ENCODE results near the gene SCAF11. TPM values are rescaled to one million over a fixed set of nuclear protein-coding genes. Genes with fewer than 3 reads are reported as not detected.

SCAF11 gene
- total and polyA plus RNA-seq, 10 of the 15 experiments (the other 5 are each of a cell fraction or from before 2014, with no cell fraction given), result 42.0 to 153 (median 100) TPM

- Histone ChIP-seq H3K27ac (ENCODE audit: control insufficient read depth, insufficient read depth) (no peak overlapping the region), H3K4me2 (ENCODE audit: control insufficient read depth, insufficient read depth) (no peak overlapping the region), H3K36me3 (ENCODE audit: control insufficient read depth in 2 of 2, insufficient read depth in 2 of 2, low read length in 1 of 2) (peaks cover 1 to 21% of the 10 kb centered on the region in 2 experiments), H3K4me1 (ENCODE audit: control insufficient read depth, insufficient read depth, low read length) (no peaks in the 10 kb centered on the region), H3K9me3 (replicated peaks; ENCODE audit: control insufficient read depth, insufficient read depth, low read length) (no peaks in the 10 kb centered on the region), H3K27me3 (replicated peaks in 1 of 2; ENCODE audit: control insufficient read depth in 2 of 2, insufficient read depth in 2 of 2, low read length in 1 of 2) (no peaks in the 10 kb centered on the region), H3K4me3 (no peak overlapping the region), H2AFZ (ENCODE audit: control insufficient read depth, low read depth, low read length) (no peak overlapping the region), H3K79me2 (ENCODE audit: control insufficient read depth, insufficient read depth, low read length) (no peaks in the 10 kb centered on the region), H3K9ac (ENCODE audit: control insufficient read depth, insufficient read depth, low read length) (no peak overlapping the region), H4K20me1 (ENCODE audit: control insufficient read depth, insufficient read depth) (no peaks in the 10 kb centered on the region)
- POLR2A ChIA-PET, result no interaction called here
- RAD21 ChIA-PET (ENCODE audit: unreplicated experiment), result no interaction called here
- intact Hi-C loops (cut with micrococcal nuclease; ENCODE audit: unreplicated experiment) (no loop called here), in situ Hi-C loops (cut with MboI) (no loop called here)
- CTCF ChIA-PET, result interaction anchor here (1.3 to 1.7 kb wide), 3 partner anchors 11 to 386 kb away, joined by 3 to 6 read pairs (median 4); no protein-coding TSS in a partner anchor
- ATAC-seq, result no peak
- TF ChIP-seq LARP7 (IDR thresholded peaks at IDR 0.05), result no peak
- no peak for TF ChIP-seq CBX3 (IDR thresholded peaks at IDR 0.05; ENCODE audit: borderline replicate concordance, low read depth)
- no peak for TF ChIP-seq HDAC2 (IDR thresholded peaks at IDR 0.05)
- no peak for TF ChIP-seq FOXK2 (IDR thresholded peaks at IDR 0.05)
- no peak for TF ChIP-seq EGR1 (IDR thresholded peaks at IDR 0.05; ENCODE audit: borderline replicate concordance in 1 of 2, low read depth in 2 of 2, low read length in 2 of 2)
- TF ChIP-seq MAX (IDR thresholded peaks at IDR 0.05; ENCODE audit: low read depth, low read length), result no peak
- no peak for TF ChIP-seq EED (IDR thresholded peaks at IDR 0.05; ENCODE audit: low read depth)
- TF ChIP-seq ZNF274 (IDR thresholded peaks at IDR 0.05; ENCODE audit: insufficient read depth, insufficient read length), result no peak
- no peak for TF ChIP-seq SP1 (IDR thresholded peaks at IDR 0.05; ENCODE audit: low read depth, low read length)
- TF ChIP-seq E2F4 (IDR thresholded peaks at IDR 0.05; ENCODE audit: low read depth, low read length), result no peak
- no peak for TF ChIP-seq ZZZ3 (IDR thresholded peaks at IDR 0.05; ENCODE audit: control insufficient read depth, insufficient read length, low read depth)
- no peak for TF ChIP-seq BCLAF1 (IDR thresholded peaks at IDR 0.05)
- no peak for TF ChIP-seq IKZF2 (IDR thresholded peaks at IDR 0.05)
- no peak for TF ChIP-seq KAT2A (conservative IDR thresholded peaks at IDR 0.05; ENCODE audit: control insufficient read depth, low read depth, low read length)
- no peak for TF ChIP-seq CHD1 (IDR thresholded peaks at IDR 0.05; ENCODE audit: low read depth, low read length)
- TF ChIP-seq NRF1 (conservative IDR thresholded peaks at IDR 0.05; ENCODE audit: low read depth, low read length), result no peak
- no peak for DNase-seq (ENCODE audit: low read depth, low spot score)
- SMC1A ChIA-PET (ENCODE audit: uncharacterized antibody, unreplicated experiment), result interaction anchor here (0.9 to 1.4 kb wide), 3 partner anchors 9 to 38 kb away, joined by 3 read pairs; no protein-coding TSS in a partner anchor
- 98% methylated on average over 3 of the region's 3 CpGs for WGBS (ENCODE audit: insufficient coverage, insufficient replicate concordance, low lambda C conversion rate, missing lambda C conversion rate)
- FAIRE-seq, result no peak
- no TSS peak for BruUV-seq (replicated peaks)
Measured at GRCh38 chr12:45930369-45930768, 60.0 kb downstream of the SCAF11 start.
